GM21423 (cell line): ENCODE measurements around the gene LIG1.
"Not testable (repeated sequence)": the region's sequence is repeated elsewhere in the genome, so short reads cannot be mapped to it uniquely, and the experiment has no call there.

Experiments used
- ATAC-seq: cut with Tn5 transposase; IDR thresholded peaks from one replicate; pipeline ENCODE4 v1.9.1; 2021; ENCODE audit warnings: mild to moderate bottlenecking, moderate library complexity; ENCODE audit not compliant: unreplicated experiment

The LIG1 gene

GRCh38 chr19:48085904-48086864 lies 84.0 kb downstream of the LIG1 start:
- ATAC-seq: no peak

- ATAC-seq: no peak
Measured at GRCh38 chr19:48085076-48085475, 85.1 kb downstream of the LIG1 start.

- ATAC-seq: no peak
Measured at GRCh38 chr19:48081106-48081505, 89.0 kb downstream of the LIG1 start.

DNA sequence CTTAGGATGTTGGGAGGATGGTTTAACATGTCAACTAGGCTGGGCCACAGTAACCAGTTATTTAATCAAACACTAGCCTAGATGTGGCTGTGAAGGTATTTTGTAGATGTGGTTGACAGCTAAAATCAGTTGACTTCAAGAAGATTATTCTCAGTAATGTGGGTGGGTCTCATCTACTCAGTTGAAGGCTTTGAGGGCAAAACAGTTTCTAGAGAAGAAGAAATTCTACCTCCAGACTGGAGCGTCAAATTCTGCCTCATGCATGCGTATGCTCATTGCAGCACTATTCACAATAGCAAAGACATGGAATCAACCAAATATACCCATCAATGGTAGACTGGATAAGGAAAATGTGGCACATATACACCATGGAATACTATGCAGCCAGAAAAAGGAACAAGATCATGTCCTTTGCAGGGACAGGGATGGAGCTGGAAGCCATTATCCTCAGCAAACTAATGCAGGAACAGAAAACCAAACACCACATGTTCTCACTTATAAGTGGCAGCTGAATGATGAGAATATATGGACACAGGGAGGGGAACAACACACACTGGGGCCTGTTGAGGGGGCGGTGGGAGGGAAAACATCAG lies 99.9 kb downstream of the LIG1 start:
- not testable (repeated sequence) for ATAC-seq

GRCh38 chr19:48069435-48069834 lies 100.7 kb downstream of the LIG1 start:
- no peak for ATAC-seq
